Suppressor macrophage treated with lipopolysaccharide for 4 hours (primary cell): ENCODE measurements around the gene PRR20D.
"Not testable (repeated sequence)": the region's sequence is repeated elsewhere in the genome, so short reads cannot be mapped to it uniquely, and the experiment has no call there.

Source experiments
- DNase-seq: peaks from one replicate; pipeline ENCODE4 v3.0.0-alpha.2; 2020

Gene PRR20D

GRCh38 chr13:57160332-57160731 is at the start of gene PRR20D:
TSS of gene PRR20D (plus strand) at chr13:57160632. CDS start at chr13:57161019, 387 bp downstream.
- not testable (repeated sequence) for DNase-seq

GRCh38 chr13:57114945-57115344 is 45.5 kb upstream of the PRR20D start:
- DNase-seq, result no peak

- DNase-seq, result no peak
Observed at GRCh38 chr13:57123681-57124080, 36.8 kb upstream of the PRR20D start.

DNA sequence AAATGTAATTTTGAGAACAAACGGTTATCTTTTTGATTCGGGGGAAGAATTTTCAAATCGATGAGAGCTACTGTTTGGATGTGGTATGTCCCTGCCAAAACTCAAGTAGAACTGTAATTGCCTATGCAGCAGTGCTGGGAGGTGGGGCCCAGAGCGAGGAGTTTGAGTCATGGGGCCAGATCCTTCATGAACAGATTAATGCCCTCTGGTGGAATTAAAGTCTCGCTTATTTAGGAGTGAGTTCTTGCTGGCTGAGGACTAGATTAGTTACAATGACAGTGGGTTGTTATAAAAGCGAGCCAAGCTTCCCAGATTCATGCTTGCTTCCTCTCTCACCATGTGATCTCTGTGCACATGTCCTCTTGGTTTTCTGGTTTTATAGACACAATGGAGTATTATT is 31.5 kb upstream of the PRR20D start:
- no peak for DNase-seq

DNA sequence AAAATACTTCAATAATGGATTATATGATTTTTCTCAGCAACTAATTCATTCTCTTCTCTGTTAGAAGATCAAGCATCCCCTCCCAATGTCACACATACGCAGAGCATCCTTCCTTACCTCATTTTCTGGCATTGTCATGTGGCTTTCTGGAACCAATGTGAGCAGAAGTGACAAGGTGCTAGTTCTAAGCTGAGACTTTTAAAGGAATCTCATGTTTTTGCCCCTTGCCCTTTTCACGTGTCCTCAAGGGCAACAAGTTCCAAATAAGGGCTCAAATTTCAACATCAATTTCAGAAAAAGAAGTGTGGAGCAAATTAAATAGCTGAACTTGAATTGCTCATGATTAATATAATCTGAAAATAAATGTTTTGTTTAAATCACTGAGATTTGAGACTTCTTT is 24.3 kb upstream of the PRR20D start:
- no peak for DNase-seq

DNA sequence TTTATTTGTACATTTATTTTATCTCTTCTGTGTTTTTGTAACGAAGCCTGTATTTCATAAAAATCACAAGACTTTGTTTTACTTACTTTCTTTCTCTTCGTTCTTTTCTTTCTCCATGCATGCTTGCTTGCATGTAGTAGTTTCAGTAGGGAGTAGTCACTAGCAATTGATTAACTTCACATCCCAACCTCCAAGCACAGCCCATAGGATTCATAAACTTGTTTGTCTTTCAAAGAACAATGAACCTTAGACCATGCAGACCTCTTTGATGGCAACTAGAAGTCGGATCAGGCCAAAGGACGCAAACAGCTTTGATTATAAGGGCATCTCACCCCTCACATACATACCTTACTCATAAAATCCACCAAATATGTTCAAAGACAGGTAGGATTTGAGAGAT is 22.8 kb upstream of the PRR20D start:
- DNase-seq, result no peak

- DNase-seq, result no peak
Observed at GRCh38 chr13:57138988-57139387, 21.4 kb upstream of the PRR20D start.

GRCh38 chr13:57139781-57140180 is 20.7 kb upstream of the PRR20D start:
- not testable (repeated sequence) for DNase-seq

DNA sequence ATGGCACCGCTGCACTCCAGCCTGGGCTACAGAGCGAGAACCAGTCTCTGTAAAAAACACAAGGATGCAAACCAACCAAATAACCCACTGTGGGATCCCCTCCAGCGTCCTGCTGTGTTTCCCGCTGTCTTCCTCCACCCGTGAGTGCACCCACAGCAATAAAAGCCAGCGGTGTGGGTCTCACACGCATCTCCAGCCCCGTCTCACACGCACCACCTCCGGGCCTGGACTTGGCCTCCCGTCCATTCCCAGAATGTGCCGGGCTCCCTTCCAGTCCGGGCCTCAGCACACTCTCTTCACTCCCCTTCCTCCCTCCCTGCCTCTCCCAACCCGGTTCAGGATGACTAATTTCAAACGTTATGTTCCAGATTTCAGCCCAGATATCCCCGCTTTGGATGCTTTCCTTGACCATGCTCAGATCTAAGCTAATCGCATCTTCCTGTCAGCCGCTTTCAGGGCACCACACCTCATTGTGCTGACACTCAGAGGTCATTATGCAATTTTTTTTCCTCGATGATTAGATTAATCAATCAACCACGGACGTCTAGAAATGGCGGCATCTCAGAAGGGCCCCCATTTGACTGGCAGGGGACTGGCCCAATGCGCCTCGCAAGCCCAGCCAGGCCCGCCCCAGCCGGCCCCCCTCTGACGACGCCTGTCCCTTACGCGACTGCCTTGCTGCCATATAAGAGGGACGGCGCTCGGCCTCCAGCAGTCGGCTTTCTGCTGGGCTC is 20.0 kb upstream of the PRR20D start, which contains the start of gene PRR20A:
Gene PRR20A (plus strand): TSS at position 684 of the 734 bp plus-strand sequence. CDS start 387 bp downstream, outside the sequence.
- DNase-seq, result not testable (repeated sequence)

- DNase-seq, result not testable (repeated sequence)
Observed at GRCh38 chr13:57147188-57147587, 13.2 kb upstream of the PRR20D start, which contains the start of gene PRR20B. TSS of gene PRR20B (plus strand) at chr13:57147488. CDS start at chr13:57147875, 387 bp downstream.

DNA sequence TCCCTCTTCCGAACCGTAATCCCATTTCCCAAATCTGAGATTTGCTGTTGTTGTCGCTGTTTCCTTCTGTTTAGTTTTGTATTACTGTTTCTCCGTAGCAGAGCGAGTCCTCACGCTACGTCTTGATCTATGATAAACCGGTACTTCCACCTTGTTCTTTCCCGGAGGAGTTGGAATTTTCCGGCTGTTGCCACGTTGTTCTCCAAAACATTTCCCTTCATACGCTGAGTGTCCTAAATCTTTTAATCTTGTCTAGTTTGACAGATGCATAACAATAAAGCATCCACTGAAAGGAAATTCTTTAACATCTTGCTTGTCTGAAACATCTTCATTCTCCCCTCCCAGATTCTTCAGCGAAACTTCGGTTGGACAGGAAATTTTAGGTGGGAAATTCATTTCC is 12.3 kb upstream of the PRR20D start:
- DNase-seq, result not testable (repeated sequence)

DNA sequence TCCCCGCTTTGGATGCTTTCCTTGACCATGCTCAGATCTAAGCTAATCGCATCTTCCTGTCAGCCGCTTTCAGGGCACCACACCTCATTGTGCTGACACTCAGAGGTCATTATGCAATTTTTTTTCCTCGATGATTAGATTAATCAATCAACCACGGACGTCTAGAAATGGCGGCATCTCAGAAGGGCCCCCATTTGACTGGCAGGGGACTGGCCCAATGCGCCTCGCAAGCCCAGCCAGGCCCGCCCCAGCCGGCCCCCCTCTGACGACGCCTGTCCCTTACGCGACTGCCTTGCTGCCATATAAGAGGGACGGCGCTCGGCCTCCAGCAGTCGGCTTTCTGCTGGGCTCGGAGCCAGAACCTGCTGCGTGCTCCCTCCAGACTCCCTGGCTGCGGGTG is 6.7 kb upstream of the PRR20D start, which contains the start of gene PRR20C:
Gene PRR20C (plus strand): TSS at position 301 of the 400 bp plus-strand sequence. CDS start 387 bp downstream, outside the sequence.
- DNase-seq, result not testable (repeated sequence)

GRCh38 chr13:57166897-57167296 is 6.5 kb downstream of the PRR20D start, which contains the start of gene PRR20E:
TSS of gene PRR20E (plus strand) at chr13:57167197. CDS start at chr13:57167584, 387 bp downstream.
- not testable (repeated sequence) for DNase-seq

GRCh38 chr13:57191667-57192066 is 31.2 kb downstream of the PRR20D start:
- DNase-seq, result no peak

DNA sequence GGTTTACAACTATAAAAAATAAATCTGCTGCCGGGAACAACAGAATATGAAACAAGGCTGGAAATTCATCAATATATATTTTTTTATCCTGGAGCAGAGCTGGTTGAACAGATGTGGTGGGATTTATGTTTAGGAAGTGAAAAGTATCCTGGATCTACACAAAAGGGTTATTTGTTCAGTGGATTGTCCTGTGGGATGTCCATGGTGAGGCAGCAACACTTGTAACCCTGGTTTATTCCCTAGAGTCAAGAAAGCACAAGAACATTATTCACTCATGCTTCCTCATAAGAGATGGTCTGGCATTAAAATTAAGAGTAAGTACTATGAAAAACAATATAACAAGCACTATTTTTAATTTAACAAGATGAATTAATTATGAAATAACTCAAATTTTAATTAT is 52.6 kb downstream of the PRR20D start:
- DNase-seq, result no peak
